Psoas muscle (tissue), 8 donors: ENCODE results near the gene SIRPB1. TPM values are rescaled to one million over a fixed set of nuclear protein-coding genes. Genes with fewer than 3 reads are reported as not detected.

ENCODE experiments used
- ATAC-seq, 4 donors: fragments of 200-7000 bp; cut with Tn5 transposase; one replicate each; pipeline ENCODE4 v1.9.1; 2020; ENCODE audit warnings: moderate library complexity in 3 of 4, mild to moderate bottlenecking in 2 of 4
- DNase-seq, 2 donors: peaks; one replicate each; pipeline ENCODE4 v3.0.0-alpha.2; 2020
- H3K27ac ChIP-seq: fragments of 200-600 bp; one replicate; pipeline ENCODE4 v1.8.0; 2022
- H3K27me3 ChIP-seq, 3 donors: fragments of 200-600 bp in 1 of 3; one replicate each; pipeline versions ENCODE4 v1.6.1 to v1.8.0; 2013 to 2022; ENCODE audit warnings: low read length in 2 of 3, mild to moderate bottlenecking in 2 of 3, moderate library complexity in 1 of 3; ENCODE audit not compliant: insufficient read depth in 3 of 3
- H3K36me3 ChIP-seq, 2 donors: fragments of 200-600 bp in 1 of 2; one replicate each; pipeline versions ENCODE4 v1.6.1 to v1.8.0; 2013 to 2022; ENCODE audit warnings: low read depth in 1 of 2, mild to moderate bottlenecking in 1 of 2, moderate library complexity in 1 of 2; ENCODE audit not compliant: insufficient read depth in 1 of 2
- H3K4me1 ChIP-seq: fragments of 200-600 bp; one replicate; pipeline ENCODE4 v1.8.0; 2022
- H3K4me3 ChIP-seq: fragments of 200-600 bp; one replicate; pipeline ENCODE4 v1.8.0; 2022; ENCODE audit warnings: mild to moderate bottlenecking
- H3K9me3 ChIP-seq: fragments of 200-600 bp; one replicate; pipeline ENCODE4 v1.8.0; 2022
- CTCF ChIP-seq: fragments of 200-600 bp; IDR thresholded peaks from one replicate; pipeline ENCODE4 v1.8.0; 2022; ENCODE audit warnings: antibody characterized with exemption
- WGBS, 3 donors: extraction: QIAGEN DNeasy Blood & Tissue Kit; methylation state at CpG; one replicate each; pipeline versions ENCODE4 v1.1.6 to v1.1.7; 2013; 5-methylcytosine and 5-hydroxymethylcytosine counted together
- intact Hi-C, 2 donors: fragments of 100-400 bp; cut with DNase I; formaldehyde crosslinking; loops; one replicate each; pipeline versions ENCODE4 v1.11.0 to v1.14.2; 2022
- long read RNA-seq, 2 donors: library from polyadenylated mRNA; unstranded; transcript quantifications; one replicate each; pipeline ENCODE4 v2.0.0, GENCODE V29; 2021
- polyA plus RNA-seq, 3 donors: library from polyadenylated mRNA; stranded (reverse); fragments of 200-250 nt; gene quantifications; one replicate each; pipeline ENCODE4 v1.2.3, GENCODE V29; 2013
- total RNA-seq, 4 donors: library from RNA; stranded (reverse); fragmentation: NEBNext Ultra II Directional in 2 of 4; extraction: Animal tissue kit (Norgen Biotek cat#: 25700) in 2 of 4; gene quantifications; one replicate each; pipeline versions ENCODE4 v1.2.1 to v1.2.4, GENCODE V29; 2021 to 2023
- donor health status: healthy with polysubstance abuse.
- donor health status: DM: no; HTN: no; CAD: no; lungs with moderate emphysema.
- donor health status: Bipolar disorder and iron deficiency.
- donor health status: healthy.
- donor health status: DM: yes; HTN: yes; CAD: no.
- donor health status: DM: no; HTN: no; CAD: no.
- donor health status: DM: no; HTN: no; CAD: no.
- donor health status: DM: yes; HTN: yes; CAD: no.

Gene SIRPB1
- total RNA-seq: 1 to 10 TPM in 3 of 4 donors, under 1 TPM in 1; 0.50 to 3.6 (median 1.5) TPM
- under 1 TPM; 0.03 to 0.74 (median 0.73) TPM for polyA plus RNA-seq
- long read RNA-seq, donor 1: 0 reads
- long read RNA-seq, donor 2: 0 reads

GRCh38 chr20:1619861-1620444 lies at the start of gene SIRPB1:
Gene SIRPB1, minus strand, starts transcription at chr20:1620009. Its CDS starts 65 bp downstream, at chr20:1619944.
- Histone ChIP-seq H3K27me3 (no peaks in the 10 kb centered on the region), H3K4me3 (no peak within 1 kb of the TSS), H3K4me1 (no peaks in the 10 kb centered on the region), H3K9me3 (peaks cover 3% of the 10 kb centered on the region), H3K36me3 (no peaks in the 10 kb centered on the region), H3K27ac (no peak within 1 kb of the TSS)
- no peak for TF ChIP-seq CTCF
- ATAC-seq (no peak), DNase-seq (no peak)
- WGBS, 3 donors: 58 to 71% (median 61%) methylated on average over 5 of the region's 5 CpGs
- intact Hi-C loops: no loop called here

- H3K27ac ChIP-seq: no peak overlapping the region
- intact Hi-C loops: loop anchor here in 1 of 2 donors (10.0 kb wide), 1 partner anchor 55 kb away; no protein-coding TSS in a partner anchor
- no peak overlapping the region for H3K4me3 ChIP-seq
- DNase-seq: peak in 1 of 2 donors; percentile 17
- no peaks in the 10 kb centered on the region for H3K36me3 ChIP-seq
- no peak for TF ChIP-seq CTCF
- ATAC-seq: no peak
- no peaks in the 10 kb centered on the region for H3K4me1 ChIP-seq
- H3K9me3 ChIP-seq: no peaks in the 10 kb centered on the region
- 46 to 57% (median 47%) methylated on average over 5 of the region's 5 CpGs for whole genome bisulfite sequencing, 3 donors
- no peaks in the 10 kb centered on the region for H3K27me3 ChIP-seq
Measured at GRCh38 chr20:1669304-1669703, 49.5 kb upstream of the SIRPB1 start.

GRCh38 chr20:1667502-1668085 lies 47.8 kb upstream of the SIRPB1 start:
- intact Hi-C loops: loop anchor here in 1 of 2 donors (10.0 kb wide), 1 partner anchor 57 kb away; no protein-coding TSS in a partner anchor
- TF ChIP-seq CTCF: no peak
- DNase-seq (no peak), ATAC-seq (no peak)
- WGBS, 3 donors: 64 to 75% (median 66%) methylated on average over 1 of the region's 1 CpG
- Histone ChIP-seq H3K9me3 (no peaks in the 10 kb centered on the region), H3K27ac (no peak overlapping the region), H3K27me3 (no peaks in the 10 kb centered on the region), H3K4me1 (no peaks in the 10 kb centered on the region), H3K36me3 (no peaks in the 10 kb centered on the region), H3K4me3 (no peak overlapping the region)

GRCh38 chr20:1666802-1667201 lies 47.0 kb upstream of the SIRPB1 start:
- Histone ChIP-seq H3K4me3 (no peak overlapping the region), H3K9me3 (no peaks in the 10 kb centered on the region), H3K27me3 (no peaks in the 10 kb centered on the region), H3K27ac (no peak overlapping the region), H3K36me3 (no peaks in the 10 kb centered on the region), H3K4me1 (no peaks in the 10 kb centered on the region)
- WGBS, 3 donors: 56 to 72% (median 58%) methylated on average over 5 of the region's 5 CpGs
- ATAC-seq: no peak
- TF ChIP-seq CTCF: no peak
- DNase-seq: no peak
- intact Hi-C loops: loop anchor here in 1 of 2 donors (10.0 kb wide), 1 partner anchor 58 kb away; no protein-coding TSS in a partner anchor
